ENCODE measurements around the gene PKIG. TPM values are rescaled to one million over a fixed set of nuclear protein-coding genes. Genes with fewer than 3 reads are reported as not detected.

Gene PKIG
- total RNA-seq, 1 experiment from 2014 or later: 27.0 TPM

DNA sequence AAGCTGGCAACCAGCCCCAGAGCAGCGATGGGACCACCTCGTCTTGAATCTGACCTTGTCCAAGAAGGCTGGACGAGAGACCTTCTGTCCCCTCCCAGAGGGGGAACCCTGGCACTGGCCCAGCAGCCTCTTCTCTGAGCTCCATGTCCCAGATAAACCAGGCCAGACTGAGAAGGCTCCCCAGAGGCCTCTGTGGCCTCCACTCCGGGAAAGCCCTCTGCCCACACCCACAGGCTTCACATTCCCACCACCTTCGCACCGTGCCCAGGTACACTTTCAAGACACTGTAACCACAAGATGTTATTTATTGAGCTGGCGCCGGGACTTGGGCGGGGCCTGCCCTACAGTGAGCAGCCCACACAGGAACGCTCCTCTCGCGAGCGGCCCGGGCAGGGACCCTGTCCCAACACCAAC, 35.9 kb downstream of the PKIG start:
- Mint-ChIP-seq H3K4me3 (no peak overlapping the region), H3K36me3 (ENCODE audit: insufficient read depth in 1 of 3, low read depth in 3 of 3) (peaks cover 32 to 71% (median 59%) of the 10 kb centered on the region in 3 experiments), H3K4me1 (peaks cover 39 to 42% of the 10 kb centered on the region in 2 experiments), H3K27me3 (ENCODE audit: low read depth) (peaks cover 73% of the 10 kb centered on the region), H3K9me3 (no peaks in the 10 kb centered on the region; a peak in 2 of 5 replicates), H3K27ac (peak overlapping the region in 2 of 3 experiments; percentile 49 to 82; a peak in 2 of 7 replicates)
- Histone ChIP-seq H3K18ac (ENCODE audit: insufficient read length, low read depth, low read length) (no peak overlapping the region), H2BK20ac (ENCODE audit: low read depth, low read length, poor library complexity, severe bottlenecking) (no peak overlapping the region), H4K8ac (replicated peaks; ENCODE audit: insufficient read length, low read depth, low read length) (no peak overlapping the region), H4K5ac (ENCODE audit: insufficient read length, low read depth, low read length) (no peak overlapping the region), H3K56ac (ENCODE audit: insufficient read length, low read depth, low read length) (no peak overlapping the region), H2BK15ac (ENCODE audit: low read depth, low read length) (no peak overlapping the region), H3K27ac (ENCODE audit: insufficient read length, low read depth, low read length) (no peak overlapping the region), H2BK5ac (ENCODE audit: insufficient read length, low read length) (no peak overlapping the region), H3K23me2 (ENCODE audit: insufficient read length, low read depth, low read length, poor library complexity, severe bottlenecking) (no peaks in the 10 kb centered on the region), H3K9ac (ENCODE audit: extremely low read depth, insufficient read length, low read length) (no peak overlapping the region), H2BK120ac (ENCODE audit: low read depth, low read length, poor library complexity, severe bottlenecking) (no peak overlapping the region), H2AFZ (ENCODE audit: low read length) (no peak overlapping the region), H3T11ph (ENCODE audit: low read length) (no peak overlapping the region), H3K79me2 (ENCODE audit: insufficient read depth, low read length) (no peaks in the 10 kb centered on the region), H3K79me1 (ENCODE audit: insufficient read depth, low read depth, low read length, poor library complexity, severe bottlenecking) (no peaks in the 10 kb centered on the region), H4K20me1 (ENCODE audit: control insufficient read depth, insufficient read depth, insufficient read length) (no peaks in the 10 kb centered on the region), H2BK12ac (ENCODE audit: insufficient read length, low read depth, low read length) (no peak overlapping the region), H3K14ac (ENCODE audit: insufficient read depth, low read length) (no peak overlapping the region), H2AK5ac (ENCODE audit: insufficient read length, low read length) (no peak overlapping the region), H4K91ac (ENCODE audit: insufficient read length, low read depth, low read length) (no peak overlapping the region), H3K4me1 (ENCODE audit: insufficient read depth, low read length) (no peaks in the 10 kb centered on the region; the same call in 1 of the 2 replicates), H3K27me3 (ENCODE audit: insufficient read depth, low read length) (peaks cover 6% of the 10 kb centered on the region; the same call in 1 of the 2 replicates), H3K23ac (ENCODE audit: insufficient read length, low read depth, low read length) (no peak overlapping the region), H3K9me3 (ENCODE audit: control insufficient read depth, low read depth, low read length) (no peaks in the 10 kb centered on the region), H3K4me2 (ENCODE audit: insufficient read depth, insufficient read length, low read length) (no peak overlapping the region), H3K4ac (ENCODE audit: low read depth, low read length) (no peak overlapping the region)
- no peak for DNase-seq
- no CpG with 5 or more reads among the region's 14 CpGs for WGBS (ENCODE audit: extremely low coverage, insufficient read length, low lambda C conversion rate)
- TF ChIP-seq, protein P1, sequence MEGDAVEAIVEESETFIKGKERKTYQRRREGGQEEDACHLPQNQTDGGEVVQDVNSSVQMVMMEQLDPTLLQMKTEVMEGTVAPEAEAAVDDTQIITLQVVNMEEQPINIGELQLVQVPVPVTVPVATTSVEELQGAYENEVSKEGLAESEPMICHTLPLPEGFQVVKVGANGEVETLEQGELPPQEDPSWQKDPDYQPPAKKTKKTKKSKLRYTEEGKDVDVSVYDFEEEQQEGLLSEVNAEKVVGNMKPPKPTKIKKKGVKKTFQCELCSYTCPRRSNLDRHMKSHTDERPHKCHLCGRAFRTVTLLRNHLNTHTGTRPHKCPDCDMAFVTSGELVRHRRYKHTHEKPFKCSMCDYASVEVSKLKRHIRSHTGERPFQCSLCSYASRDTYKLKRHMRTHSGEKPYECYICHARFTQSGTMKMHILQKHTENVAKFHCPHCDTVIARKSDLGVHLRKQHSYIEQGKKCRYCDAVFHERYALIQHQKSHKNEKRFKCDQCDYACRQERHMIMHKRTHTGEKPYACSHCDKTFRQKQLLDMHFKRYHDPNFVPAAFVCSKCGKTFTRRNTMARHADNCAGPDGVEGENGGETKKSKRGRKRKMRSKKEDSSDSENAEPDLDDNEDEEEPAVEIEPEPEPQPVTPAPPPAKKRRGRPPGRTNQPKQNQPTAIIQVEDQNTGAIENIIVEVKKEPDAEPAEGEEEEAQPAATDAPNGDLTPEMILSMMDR (conservative IDR thresholded peaks at IDR 0.05): no peak
